ENCODE results near the gene ANKRD24.
"Not testable (repeated sequence)": the region's sequence is repeated elsewhere in the genome, so short reads cannot be mapped to it uniquely, and the experiment has no call there.

ANKRD24 gene

DNA sequence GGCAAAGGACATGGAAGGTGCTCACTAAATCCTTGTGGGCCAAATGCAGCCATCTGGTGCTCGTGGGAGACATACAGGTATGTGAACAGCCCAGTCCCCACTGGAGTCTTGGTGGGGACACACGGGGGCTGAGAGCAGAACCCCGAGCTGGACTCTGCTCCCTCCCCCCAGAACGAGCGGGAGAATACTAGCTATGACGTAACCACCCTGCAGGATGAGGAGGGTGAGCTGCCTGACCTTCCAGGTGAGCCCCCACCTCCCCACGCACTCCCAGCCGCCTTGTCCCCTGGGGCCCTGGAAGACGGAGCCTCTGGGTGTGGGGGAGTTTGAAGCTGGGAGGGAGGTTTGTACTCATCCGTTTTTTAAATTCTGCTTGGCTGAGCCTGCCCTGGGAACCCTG, 33.3 kb downstream of the ANKRD24 start:
- TF ChIP-seq EZH2phosphoT487 (IDR thresholded peaks at IDR 0.05; ENCODE audit: borderline replicate concordance, low read length) = no peak
- no peak for TF ChIP-seq CTCF (IDR thresholded peaks at IDR 0.05; ENCODE audit: low read depth, low read length, poor library complexity, severe bottlenecking)

GRCh38 chr19:4216846-4217245, 34.4 kb downstream of the ANKRD24 start:
- Histone ChIP-seq H3K4me1 (ENCODE audit: control insufficient read depth, low read length) (peaks cover 3% of the 10 kb centered on the region), H3F3A (ENCODE audit: control insufficient read depth, insufficient read depth) (no peaks in the 10 kb centered on the region), H3K4me2 (ENCODE audit: low read length) (no peak overlapping the region), H3K9me2 (replicated peaks; ENCODE audit: control insufficient read depth, low read length) (no peaks in the 10 kb centered on the region), H3K27me3 (ENCODE audit: control insufficient read depth, low read length) (peaks cover 9% of the 10 kb centered on the region), H4K20me1 (ENCODE audit: control insufficient read depth, insufficient read depth, low read depth, low read length) (no peaks in the 10 kb centered on the region), H3K79me2 (ENCODE audit: control insufficient read depth, low read length) (no peaks in the 10 kb centered on the region), H3K9me3 (ENCODE audit: control insufficient read depth, insufficient read depth, low read length) (no peaks in the 10 kb centered on the region; the same call in 1 of the 2 replicates), H3K27ac (ENCODE audit: low read depth, low read length) (no peak overlapping the region), H3K36me3 (ENCODE audit: control insufficient read depth, low read length) (no peaks in the 10 kb centered on the region), H3K4me3 (ENCODE audit: low read length) (no peak overlapping the region)
- no peak for TF ChIP-seq CTCF (IDR thresholded peaks at IDR 0.05; ENCODE audit: low read depth, low read length, poor library complexity, severe bottlenecking)
- no peak for TF ChIP-seq EZH2phosphoT487 (IDR thresholded peaks at IDR 0.05; ENCODE audit: borderline replicate concordance, low read length)

More for the DNA sequence above, 33.3 kb downstream of the ANKRD24 start:
- Histone ChIP-seq H3K4me2 (ENCODE audit: low read length) (no peak overlapping the region), H3K4me3 (ENCODE audit: low read length) (no peak overlapping the region), H3K79me2 (ENCODE audit: control insufficient read depth, low read length) (no peaks in the 10 kb centered on the region), H3K4me1 (ENCODE audit: control insufficient read depth, low read length) (no peaks in the 10 kb centered on the region; the same call in 1 of the 2 replicates), H3K27me3 (ENCODE audit: control insufficient read depth, low read length) (peaks cover 9% of the 10 kb centered on the region; the same call in 1 of the 2 replicates), H3K9me3 (ENCODE audit: control insufficient read depth, insufficient read depth, low read length) (no peaks in the 10 kb centered on the region; the same call in 1 of the 2 replicates), H3K27ac (ENCODE audit: low read depth, low read length) (no peak overlapping the region), H3F3A (ENCODE audit: control insufficient read depth, insufficient read depth) (no peaks in the 10 kb centered on the region), H3K36me3 (ENCODE audit: control insufficient read depth, low read length) (no peaks in the 10 kb centered on the region), H3K9me2 (replicated peaks; ENCODE audit: control insufficient read depth, low read length) (no peaks in the 10 kb centered on the region), H4K20me1 (ENCODE audit: control insufficient read depth, insufficient read depth, low read depth, low read length) (no peaks in the 10 kb centered on the region)

- Histone ChIP-seq H3K27ac (ENCODE audit: low read depth, low read length) (no peak overlapping the region), H4K20me1 (ENCODE audit: control insufficient read depth, insufficient read depth, low read depth, low read length) (no peaks in the 10 kb centered on the region), H3K4me1 (ENCODE audit: control insufficient read depth, low read length) (peaks cover 11% of the 10 kb centered on the region), H3K79me2 (ENCODE audit: control insufficient read depth, low read length) (no peaks in the 10 kb centered on the region), H3K36me3 (ENCODE audit: control insufficient read depth, low read length) (no peaks in the 10 kb centered on the region), H3K9me3 (ENCODE audit: control insufficient read depth, insufficient read depth, low read length) (no peaks in the 10 kb centered on the region; the same call in 1 of the 2 replicates), H3K4me3 (ENCODE audit: low read length) (no peak overlapping the region), H3K27me3 (ENCODE audit: control insufficient read depth, low read length) (peaks cover 9% of the 10 kb centered on the region), H3K4me2 (ENCODE audit: low read length) (no peak overlapping the region), H3F3A (ENCODE audit: control insufficient read depth, insufficient read depth) (no peaks in the 10 kb centered on the region), H3K9me2 (replicated peaks; ENCODE audit: control insufficient read depth, low read length) (no peaks in the 10 kb centered on the region)
- TF ChIP-seq EZH2phosphoT487 (IDR thresholded peaks at IDR 0.05; ENCODE audit: borderline replicate concordance, low read length) (no peak), CTCF (IDR thresholded peaks at IDR 0.05; ENCODE audit: low read depth, low read length, poor library complexity, severe bottlenecking) (no peak)
Measured at GRCh38 chr19:4217429-4218264, 35.2 kb downstream of the ANKRD24 start.

- not testable (repeated sequence) for H4K20me1 ChIP-seq (ENCODE audit: control insufficient read depth, insufficient read depth, low read depth, low read length); H3K36me3 ChIP-seq (ENCODE audit: control insufficient read depth, low read length); H3F3A ChIP-seq (ENCODE audit: control insufficient read depth, insufficient read depth); H3K27me3 ChIP-seq (ENCODE audit: control insufficient read depth, low read length); H3K4me3 ChIP-seq (ENCODE audit: low read length); H3K27ac ChIP-seq (ENCODE audit: low read depth, low read length); H3K9me3 ChIP-seq (ENCODE audit: control insufficient read depth, insufficient read depth, low read length); H3K9me2 ChIP-seq (replicated peaks; ENCODE audit: control insufficient read depth, low read length); H3K4me2 ChIP-seq (ENCODE audit: low read length); H3K79me2 ChIP-seq (ENCODE audit: control insufficient read depth, low read length)
- H3K4me1 ChIP-seq (ENCODE audit: control insufficient read depth, low read length) = peaks cover 15% of the 10 kb centered on the region
Measured at GRCh38 chr19:4218523-4218922, 36.0 kb downstream of the ANKRD24 start.

Measured in DOHH2 (cell line).